Astrocyte (in vitro differentiated cells and primary cell): ENCODE results near the gene CNTNAP2. TPM values are rescaled to one million over a fixed set of nuclear protein-coding genes. Genes with fewer than 3 reads are reported as not detected.

ENCODE experiments used
- DNase-seq: peaks from one replicate; pipeline ENCODE4 v3.0.0-alpha.2; 2010; ENCODE audit warnings: low read depth
- FAIRE-seq: peaks from 2 replicates; lab custom pipeline; 2011; peaks lifted over from hg19 to GRCh38; lab: Jason Lieb, UNC
- H2AFZ ChIP-seq: 2 replicates; pipeline ENCODE4 v1.6.0; 2012; ENCODE audit warnings: low read depth, low read length, inconsistent platforms
- H3K27ac ChIP-seq: 2 replicates; pipeline ENCODE4 v1.5.1; 2011; ENCODE audit warnings: low read depth, low read length, inconsistent platforms
- H3K27me3 ChIP-seq: 2 replicates; pipeline ENCODE4 v1.6.0; 2011; ENCODE audit warnings: low read length, inconsistent platforms; ENCODE audit not compliant: insufficient read depth
- H3K36me3 ChIP-seq: 2 replicates; pipeline ENCODE4 v1.5.1; 2011; ENCODE audit warnings: low read length, inconsistent platforms; ENCODE audit not compliant: insufficient read depth
- H3K4me1 ChIP-seq: 2 replicates; pipeline ENCODE4 v1.5.1; 2011; ENCODE audit warnings: low read length, inconsistent platforms; ENCODE audit not compliant: insufficient read depth
- H3K4me2 ChIP-seq: 2 replicates; pipeline ENCODE4 v1.6.0; 2012; ENCODE audit warnings: low read length, inconsistent platforms
- H3K4me3 ChIP-seq: 2 replicates; pipeline ENCODE4 v1.5.1; 2011; ENCODE audit warnings: low read depth, mild to moderate bottlenecking, low read length, inconsistent platforms; ENCODE audit not compliant: insufficient read depth
- H3K79me2 ChIP-seq: 2 replicates; pipeline ENCODE4 v1.6.0; 2012; ENCODE audit warnings: mild to moderate bottlenecking, low read length, inconsistent platforms; ENCODE audit not compliant: insufficient read depth
- H3K9ac ChIP-seq: 2 replicates; pipeline ENCODE4 v1.6.0; 2012; ENCODE audit warnings: mild to moderate bottlenecking, low read length, inconsistent platforms
- H3K9me3 ChIP-seq: 2 replicates; pipeline ENCODE4 v1.5.1; 2012; ENCODE audit warnings: low read depth, mild to moderate bottlenecking, low read length, inconsistent platforms; ENCODE audit not compliant: insufficient read depth
- H4K20me1 ChIP-seq: 2 replicates; pipeline ENCODE4 v1.6.0; 2012; ENCODE audit warnings: low read length, inconsistent platforms; ENCODE audit not compliant: insufficient read depth
- H3K27ac Mint-ChIP-seq: one replicate; pipeline ENCODE4 v1.8.0; 2021; ENCODE audit warnings: mild to moderate bottlenecking, mixed read lengths; ENCODE audit not compliant: unreplicated experiment
- H3K27me3 Mint-ChIP-seq: one replicate; pipeline ENCODE4 v1.8.0; 2021; ENCODE audit warnings: low read depth, mixed read lengths; ENCODE audit not compliant: unreplicated experiment
- H3K36me3 Mint-ChIP-seq: one replicate; pipeline ENCODE4 v1.8.0; 2021; ENCODE audit warnings: low read depth, mixed read lengths; ENCODE audit not compliant: unreplicated experiment
- H3K4me1 Mint-ChIP-seq: one replicate; pipeline ENCODE4 v1.8.0; 2021; ENCODE audit warnings: low read depth, mixed read lengths; ENCODE audit not compliant: unreplicated experiment
- H3K4me3 Mint-ChIP-seq: one replicate; pipeline ENCODE4 v1.8.0; 2021; ENCODE audit warnings: mild to moderate bottlenecking, moderate library complexity, mixed read lengths; ENCODE audit not compliant: unreplicated experiment
- H3K9me3 Mint-ChIP-seq: one replicate; pipeline ENCODE4 v1.8.0; 2021; ENCODE audit warnings: mild to moderate bottlenecking, mixed read lengths; ENCODE audit not compliant: unreplicated experiment
- EZH2 ChIP-seq: IDR thresholded peaks from 2 replicates; pipeline ENCODE4 v1.6.1; 2012; ENCODE audit warnings: mild to moderate bottlenecking, low read length, inconsistent platforms; ENCODE audit not compliant: insufficient read depth
- total RNA-seq: library from RNA; stranded (reverse); gene quantifications from 2 replicates; pipeline ENCODE4 v1.2.1, GENCODE V29; 2021
- TF ChIP-seq, protein P1 (sequence below): IDR thresholded peaks from 2 replicates; pipeline ENCODE4 v1.5.1; 2011; ENCODE audit warnings: low read depth, mild to moderate bottlenecking, inconsistent platforms, low read length, moderate library complexity; ENCODE audit not compliant: insufficient read depth

CNTNAP2 gene
- total RNA-seq, 1 donor from 2014 or later: 20.0 TPM

DNA sequence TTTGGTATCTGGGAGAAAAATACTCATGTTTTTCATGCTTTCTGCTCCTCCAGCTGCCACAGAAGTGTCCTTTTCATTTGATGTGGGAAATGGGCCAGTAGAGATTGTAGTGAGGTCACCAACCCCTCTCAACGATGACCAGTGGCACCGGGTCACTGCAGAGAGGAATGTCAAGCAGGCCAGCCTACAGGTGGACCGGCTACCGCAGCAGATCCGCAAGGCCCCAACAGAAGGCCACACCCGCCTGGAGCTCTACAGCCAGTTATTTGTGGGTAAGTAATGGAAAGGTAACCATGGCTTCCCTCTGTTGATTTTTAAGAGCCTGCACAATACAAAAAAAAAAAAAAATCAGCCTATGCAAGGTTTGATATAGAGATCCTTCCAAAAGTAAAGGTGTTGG, 2030.8 kb downstream of the CNTNAP2 start:
- no peaks in the 10 kb centered on the region for H3K9me3 ChIP-seq
- H3K27me3 Mint-ChIP-seq: no peaks in the 10 kb centered on the region
- peaks cover 3% of the 10 kb centered on the region for H3K4me1 ChIP-seq
- no peak overlapping the region for H3K4me3 Mint-ChIP-seq
- no peak for TF ChIP-seq EZH2
- TF ChIP-seq, protein P1, sequence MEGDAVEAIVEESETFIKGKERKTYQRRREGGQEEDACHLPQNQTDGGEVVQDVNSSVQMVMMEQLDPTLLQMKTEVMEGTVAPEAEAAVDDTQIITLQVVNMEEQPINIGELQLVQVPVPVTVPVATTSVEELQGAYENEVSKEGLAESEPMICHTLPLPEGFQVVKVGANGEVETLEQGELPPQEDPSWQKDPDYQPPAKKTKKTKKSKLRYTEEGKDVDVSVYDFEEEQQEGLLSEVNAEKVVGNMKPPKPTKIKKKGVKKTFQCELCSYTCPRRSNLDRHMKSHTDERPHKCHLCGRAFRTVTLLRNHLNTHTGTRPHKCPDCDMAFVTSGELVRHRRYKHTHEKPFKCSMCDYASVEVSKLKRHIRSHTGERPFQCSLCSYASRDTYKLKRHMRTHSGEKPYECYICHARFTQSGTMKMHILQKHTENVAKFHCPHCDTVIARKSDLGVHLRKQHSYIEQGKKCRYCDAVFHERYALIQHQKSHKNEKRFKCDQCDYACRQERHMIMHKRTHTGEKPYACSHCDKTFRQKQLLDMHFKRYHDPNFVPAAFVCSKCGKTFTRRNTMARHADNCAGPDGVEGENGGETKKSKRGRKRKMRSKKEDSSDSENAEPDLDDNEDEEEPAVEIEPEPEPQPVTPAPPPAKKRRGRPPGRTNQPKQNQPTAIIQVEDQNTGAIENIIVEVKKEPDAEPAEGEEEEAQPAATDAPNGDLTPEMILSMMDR: no peak
- no peak overlapping the region for H3K9ac ChIP-seq
- no peaks in the 10 kb centered on the region for H3K79me2 ChIP-seq
- no peaks in the 10 kb centered on the region for H3K27me3 ChIP-seq
- peaks cover 23% of the 10 kb centered on the region for H3K4me1 Mint-ChIP-seq
- DNase-seq: no peak
- no peak overlapping the region for H3K4me3 ChIP-seq
- H4K20me1 ChIP-seq: no peaks in the 10 kb centered on the region
- H3K36me3 ChIP-seq: no peaks in the 10 kb centered on the region
- no peak for FAIRE-seq
- no peak overlapping the region for H3K27ac Mint-ChIP-seq
- no peak overlapping the region for H3K4me2 ChIP-seq
- H3K9me3 Mint-ChIP-seq: no peaks in the 10 kb centered on the region
- H3K36me3 Mint-ChIP-seq: no peaks in the 10 kb centered on the region
- no peak overlapping the region for H3K27ac ChIP-seq
- no peak overlapping the region for H2AFZ ChIP-seq

DNA sequence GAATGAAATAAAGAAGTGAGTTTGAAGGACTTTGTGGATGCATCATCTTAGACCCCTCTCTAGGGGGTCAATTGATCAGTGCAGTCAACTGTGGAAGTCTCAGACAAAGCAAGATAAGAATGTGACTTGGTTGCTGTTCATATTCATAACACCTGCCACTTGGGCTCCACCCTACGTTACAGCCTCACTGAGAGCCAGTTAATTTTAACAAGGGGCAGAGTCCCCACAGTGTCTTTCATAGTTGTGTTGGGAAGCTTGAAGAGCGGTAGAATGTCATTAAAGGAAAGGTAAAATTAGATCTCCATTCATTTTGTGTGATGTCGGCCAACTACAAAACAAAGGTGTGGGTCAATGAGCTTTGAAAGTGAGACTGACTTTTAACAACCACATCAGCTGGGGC, 2031.9 kb downstream of the CNTNAP2 start:
- Histone ChIP-seq H3K27me3 (no peaks in the 10 kb centered on the region), H3K36me3 (no peaks in the 10 kb centered on the region), H4K20me1 (no peaks in the 10 kb centered on the region), H3K27ac (no peak overlapping the region), H3K4me1 (peaks cover 3% of the 10 kb centered on the region), H3K9me3 (no peaks in the 10 kb centered on the region), H3K4me3 (no peak overlapping the region), H3K4me2 (no peak overlapping the region), H3K79me2 (no peaks in the 10 kb centered on the region), H2AFZ (no peak overlapping the region), H3K9ac (no peak overlapping the region)
- no peak for TF ChIP-seq EZH2
- TF ChIP-seq, protein P1: no peak
- no peak for DNase-seq
- H3K9me3 Mint-ChIP-seq: no peaks in the 10 kb centered on the region
- FAIRE-seq: no peak
- H3K4me1 Mint-ChIP-seq: peaks cover 23% of the 10 kb centered on the region
- H3K4me3 Mint-ChIP-seq: no peak overlapping the region
- H3K36me3 Mint-ChIP-seq: peaks cover 2% of the 10 kb centered on the region
- H3K27ac Mint-ChIP-seq: no peak overlapping the region
- H3K27me3 Mint-ChIP-seq: no peaks in the 10 kb centered on the region

DNA sequence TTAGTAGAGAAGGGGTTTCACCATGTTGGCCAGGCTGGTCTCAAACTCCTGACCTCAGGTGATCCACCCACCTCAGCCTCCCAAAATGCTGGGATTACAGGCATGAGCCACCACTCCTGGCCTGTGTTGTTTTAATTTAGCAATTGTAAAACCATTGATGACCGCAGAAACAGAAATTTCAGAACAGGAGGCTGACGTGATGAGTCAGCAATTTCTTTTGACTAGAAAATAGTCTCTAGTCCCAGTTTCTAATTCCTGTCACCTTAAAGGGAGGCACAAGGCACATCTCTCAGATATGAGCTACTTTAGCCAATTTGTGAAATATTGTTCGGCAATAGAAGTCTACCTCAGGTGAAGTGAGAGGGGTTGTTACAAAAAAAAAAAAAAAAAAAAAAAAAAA, 2033.1 kb downstream of the CNTNAP2 start:
- Mint-ChIP-seq H3K27ac (no peak overlapping the region), H3K36me3 (peaks cover 2% of the 10 kb centered on the region), H3K9me3 (no peaks in the 10 kb centered on the region), H3K4me3 (no peak overlapping the region), H3K27me3 (no peaks in the 10 kb centered on the region), H3K4me1 (peaks cover 25% of the 10 kb centered on the region)
- Histone ChIP-seq H3K27ac (no peak overlapping the region), H3K27me3 (no peaks in the 10 kb centered on the region), H4K20me1 (no peaks in the 10 kb centered on the region), H3K79me2 (no peaks in the 10 kb centered on the region), H3K9ac (no peak overlapping the region), H3K4me2 (no peak overlapping the region), H2AFZ (no peak overlapping the region), H3K4me3 (no peak overlapping the region), H3K4me1 (peaks cover 3% of the 10 kb centered on the region), H3K36me3 (no peaks in the 10 kb centered on the region), H3K9me3 (no peaks in the 10 kb centered on the region)
- DNase-seq (no peak), FAIRE-seq (no peak)
- TF ChIP-seq, protein P1: no peak
- TF ChIP-seq EZH2: no peak
